ENCODE measurements around the gene PHKB.

The PHKB gene

GRCh38 chr16:47631131-47631530 is 170.0 kb downstream of the PHKB start:
- no peak for TF ChIP-seq CTCF (IDR thresholded peaks at IDR 0.05; ENCODE audit: extremely low read depth, missing control alignments)
- DNase-seq (ENCODE audit: low spot score): no peak

- no peak for DNase-seq (ENCODE audit: low spot score)
- no peak for TF ChIP-seq CTCF (IDR thresholded peaks at IDR 0.05; ENCODE audit: extremely low read depth, missing control alignments)
Observed at GRCh38 chr16:47634126-47634525, 173.0 kb downstream of the PHKB start.

DNA sequence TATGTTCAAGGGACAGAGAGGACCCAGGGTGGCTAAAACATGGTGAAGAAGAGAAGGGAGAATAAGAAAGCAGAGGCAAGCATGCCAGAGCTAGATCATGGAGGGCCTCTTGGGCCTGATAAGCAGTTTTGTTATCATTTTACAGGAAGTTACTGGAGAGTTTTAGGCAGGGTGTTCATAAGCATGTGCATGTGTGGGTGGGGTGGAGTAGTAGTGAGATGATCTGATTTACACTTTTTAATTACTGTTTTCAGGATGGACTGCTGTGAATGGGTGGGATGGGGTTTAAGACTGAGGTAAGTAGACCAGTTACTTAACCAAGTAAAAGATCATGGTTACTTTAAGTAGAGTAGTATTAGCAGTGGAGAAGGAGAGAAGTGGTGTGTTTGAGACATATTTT is 173.6 kb downstream of the PHKB start:
- TF ChIP-seq CTCF (IDR thresholded peaks at IDR 0.05; ENCODE audit: extremely low read depth, missing control alignments): no peak
- DNase-seq (ENCODE audit: low spot score): no peak

DNA sequence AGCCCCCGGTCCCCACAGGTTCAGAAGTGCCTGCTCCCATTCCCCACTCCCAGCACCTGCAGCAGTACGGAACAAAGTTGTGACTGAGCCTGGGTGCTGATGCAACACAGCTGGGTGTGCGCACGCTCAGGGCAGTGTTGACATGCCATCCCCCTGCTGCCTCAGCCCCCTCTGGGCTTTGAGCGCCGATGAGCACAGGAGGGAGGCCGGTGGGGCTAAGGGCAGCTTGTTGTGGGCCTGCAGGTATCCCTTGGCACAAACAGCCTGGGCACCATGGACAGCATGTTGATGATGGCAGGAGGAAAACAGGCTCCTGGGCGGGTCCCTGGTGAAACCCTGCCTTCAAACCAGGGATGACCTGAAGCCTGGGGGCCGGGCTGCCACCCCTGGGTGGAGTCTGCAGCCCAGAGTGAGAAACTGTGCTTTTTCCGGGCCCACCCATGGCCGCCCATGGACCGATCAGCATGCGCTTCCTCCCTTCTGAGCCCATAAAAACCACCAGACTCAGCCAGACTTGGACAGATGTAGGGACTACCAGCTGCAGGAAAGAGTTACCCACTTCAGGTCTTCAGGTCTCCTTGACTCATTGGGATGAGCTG is 175.5 kb downstream of the PHKB start:
- no peak for TF ChIP-seq CTCF (IDR thresholded peaks at IDR 0.05; ENCODE audit: extremely low read depth, missing control alignments)
- no peak for DNase-seq (ENCODE audit: low spot score)

DNA sequence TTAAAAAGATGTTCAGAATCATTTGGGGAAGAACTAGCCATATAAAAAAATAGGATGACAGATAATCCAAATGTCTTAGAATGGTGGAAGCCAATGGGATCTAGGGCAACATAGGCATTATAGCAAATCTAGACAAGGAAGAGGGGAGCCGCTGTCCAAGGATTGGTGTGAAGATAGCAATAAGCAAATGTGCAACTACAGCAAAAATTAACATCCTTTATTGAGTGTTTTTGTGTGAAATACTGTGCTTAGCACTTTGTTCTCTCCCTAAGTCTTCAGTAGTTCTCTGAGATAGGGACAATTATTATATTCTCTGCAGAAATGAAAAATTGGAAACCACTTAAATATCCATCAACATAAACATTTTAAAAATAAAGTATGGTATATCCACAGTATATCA is 177.0 kb downstream of the PHKB start:
- TF ChIP-seq CTCF (IDR thresholded peaks at IDR 0.05; ENCODE audit: extremely low read depth, missing control alignments): no peak
- no peak for DNase-seq (ENCODE audit: low spot score)

GRCh38 chr16:47640661-47641060 is 179.5 kb downstream of the PHKB start:
- TF ChIP-seq CTCF (IDR thresholded peaks at IDR 0.05; ENCODE audit: extremely low read depth, missing control alignments): no peak
- DNase-seq (ENCODE audit: low spot score): no peak

- TF ChIP-seq CTCF (IDR thresholded peaks at IDR 0.05; ENCODE audit: extremely low read depth, missing control alignments): no peak
- DNase-seq (ENCODE audit: low spot score): no peak
Observed at GRCh38 chr16:47643323-47644000, 182.3 kb downstream of the PHKB start.

All from GM20000 (cell line).